Hematopoietic multipotent progenitor cell treated with erythropoietin and hydrocortisone succinate and interleukin-3 and kit ligand, for 6 days (in vitro differentiated cells): ENCODE measurements around the gene TRIM33.
"Not testable (repeated sequence)": the region's sequence is repeated elsewhere in the genome, so short reads cannot be mapped to it uniquely, and the experiment has no call there.

ENCODE experiments used
- DNase-seq: peaks from one replicate; pipeline ENCODE4 v3.0.0-alpha.2; 2015

The TRIM33 gene

GRCh38 chr1:114395863-114396262, 115.1 kb downstream of the TRIM33 start:
- DNase-seq: no peak

- DNase-seq: no peak
These were observed 120.0 kb downstream of the TRIM33 start for GRCh38 chr1:114390960-114391359.

- DNase-seq: no peak
These were observed 120.6 kb downstream of the TRIM33 start for GRCh38 chr1:114390361-114390760.

- peak; percentile 92 for DNase-seq
These were observed 122.5 kb downstream of the TRIM33 start for GRCh38 chr1:114388432-114389003.

GRCh38 chr1:114387585-114387984, 123.4 kb downstream of the TRIM33 start:
- DNase-seq: not testable (repeated sequence)

- DNase-seq: no peak
These were observed 124.0 kb downstream of the TRIM33 start for GRCh38 chr1:114387010-114387360.

- DNase-seq: peak; percentile 78
These were observed 124.6 kb downstream of the TRIM33 start for GRCh38 chr1:114386129-114387009.

GRCh38 chr1:114384922-114385321, 126.1 kb downstream of the TRIM33 start:
- DNase-seq: no peak

GRCh38 chr1:114379987-114380386, 131.0 kb downstream of the TRIM33 start:
- peak; percentile 96 for DNase-seq

GRCh38 chr1:114379358-114379757, 131.6 kb downstream of the TRIM33 start:
- no peak for DNase-seq

- no peak for DNase-seq
These were observed 133.6 kb downstream of the TRIM33 start for GRCh38 chr1:114377356-114377755.

GRCh38 chr1:114369930-114370329, 141.1 kb downstream of the TRIM33 start:
- no peak for DNase-seq

- not testable (repeated sequence) for DNase-seq
These were observed 141.6 kb downstream of the TRIM33 start for GRCh38 chr1:114369266-114369919.

GRCh38 chr1:114368560-114369255, 142.3 kb downstream of the TRIM33 start:
- DNase-seq: no peak

GRCh38 chr1:114367810-114368209, 143.2 kb downstream of the TRIM33 start:
- no peak for DNase-seq

GRCh38 chr1:114363230-114363629, 147.8 kb downstream of the TRIM33 start:
- not testable (repeated sequence) for DNase-seq

GRCh38 chr1:114359791-114360190, 151.2 kb downstream of the TRIM33 start:
- DNase-seq: no peak

- DNase-seq: no peak
These were observed 155.8 kb downstream of the TRIM33 start for GRCh38 chr1:114355240-114355639.

GRCh38 chr1:114353262-114353661, 157.7 kb downstream of the TRIM33 start:
- peak; percentile 28 for DNase-seq

- DNase-seq: no peak
These were observed 158.2 kb downstream of the TRIM33 start for GRCh38 chr1:114352797-114353196.

- DNase-seq: no peak
These were observed 160.1 kb downstream of the TRIM33 start for GRCh38 chr1:114350731-114351445.

GRCh38 chr1:114349891-114350605, 161.0 kb downstream of the TRIM33 start:
- no peak for DNase-seq
